HCT116 (cell line): ENCODE data around the gene GCNT1. TPM values are rescaled to one million over a fixed set of nuclear protein-coding genes. Genes with fewer than 3 reads are reported as not detected.
A peak's percentile ranks its signal among the peaks of the same experiment; 100 is the strongest.

Experiments used
- ATAC-seq: fragments of 200-7000 bp; cut with Tn5 transposase; 2 replicates; pipeline ENCODE4 v1.9.1; 2020; ENCODE audit warnings: mild to moderate bottlenecking, moderate library complexity
- Bru-seq: library from RNA; stranded (reverse); fragments of 400-500 nt; gene quantifications from one replicate; lab custom pipeline; 2021; lab: Mats Ljungman, UMichigan
- BruChase-seq, 2 experiments: library from RNA; stranded (reverse); fragments of 400-500 nt; gene quantifications; one replicate each; lab custom pipeline; 2021; lab: Mats Ljungman, UMichigan
- BruUV-seq: library from RNA; stranded (reverse); fragments of 400-500 nt; replicated peaks from 2 replicates; lab custom pipeline; 2021; lab: Mats Ljungman, UMichigan
- CTCF ChIA-PET: fragments of 300-600 bp; sonication (Branson Sonifier 250); formaldehyde crosslinking; loops from one replicate; lab custom pipeline; 2021; ENCODE audit warnings: antibody characterized with exemption; lab: Charles Lee
- POLR2A ChIA-PET: fragments of 300-600, 350-600 bp; sonication (Branson Sonifier 250); formaldehyde crosslinking; loops from one replicate; lab custom pipeline; 2021; ENCODE audit warnings: antibody characterized with exemption; lab: Charles Lee
- RAD21 ChIA-PET, 2 experiments: fragments of 300-600 bp; sonication (Branson Sonifier 250); formaldehyde crosslinking; loops; one replicate each; lab custom pipeline; 2023; ENCODE audit warnings: low total read pairs in 2 of 2; ENCODE audit not compliant: uncharacterized antibody in 2 of 2, unreplicated experiment in 2 of 2, low non-redundant PET in 1 of 2; lab: Charles Lee
- DNase-seq: peaks from one replicate; pipeline ENCODE4 v3.0.0-alpha.2; 2010; ENCODE audit warnings: low read depth, low spot score
- H2AFZ ChIP-seq: fragments of 200-600 bp; shearing (Covaris generic), sonication (generic); 2 replicates; pipeline ENCODE4 v1.6.1; 2017; ENCODE audit warnings: low read depth, mixed run types, mixed read lengths, antibody characterized with exemption, low read length; ENCODE audit not compliant: poor library complexity, severe bottlenecking
- H3K27ac ChIP-seq: 2 replicates; pipeline ENCODE4 v1.5.1; 2012; ENCODE audit warnings: low read depth, low read length
- H3K27me3 ChIP-seq: fragments of 200-600 bp; sonication (generic); 2 replicates; pipeline ENCODE4 v1.6.1; 2016; ENCODE audit warnings: mixed run types, low read length, mixed read lengths; ENCODE audit not compliant: insufficient read depth
- H3K36me3 ChIP-seq, 2 experiments: fragments of 200-500 bp in 1 of 2; fragments of 200-600 bp in 1 of 2; sonication (Bioruptor generic) in 1 of 2; sonication (generic) in 1 of 2; 2 replicates each; pipeline versions ENCODE4 v1.5.1 to v1.6.1; 2014 to 2016; ENCODE audit warnings: low read length in 2 of 2, inconsistent platforms in 1 of 2, mixed read lengths in 1 of 2, mixed run types in 1 of 2; ENCODE audit not compliant: insufficient read depth in 2 of 2, control insufficient read depth in 1 of 2
- H3K4me1 ChIP-seq, 2 experiments: fragments of 200-600 bp in 1 of 2; sonication (generic) in 1 of 2; 2 replicates each; pipeline versions ENCODE4 v1.5.1 to v1.6.1; 2012 to 2017; ENCODE audit warnings: low read length in 2 of 2, inconsistent platforms in 1 of 2, mild to moderate bottlenecking in 1 of 2, mixed read lengths in 1 of 2, mixed run types in 1 of 2, moderate library complexity in 1 of 2; ENCODE audit not compliant: insufficient read depth in 2 of 2, control insufficient read depth in 1 of 2
- H3K4me2 ChIP-seq: fragments of 200-600 bp; sonication (generic); 2 replicates; pipeline ENCODE4 v1.6.1; 2017; ENCODE audit warnings: mixed run types, low read length, mixed read lengths
- H3K4me3 ChIP-seq, 2 experiments: fragments of 200-600 bp in 1 of 2; sonication (generic) in 1 of 2; replicated peaks in 1 of 2; 2 replicates each; pipeline ENCODE4 v1.5.1; 2011 to 2016; ENCODE audit warnings: low read length in 2 of 2, control low read depth in 1 of 2, low read depth in 1 of 2, mild to moderate bottlenecking in 1 of 2, mixed read lengths in 1 of 2, mixed run types in 1 of 2
- H3K79me2 ChIP-seq: fragments of 200-600 bp; sonication (generic); 2 replicates; pipeline ENCODE4 v1.6.1; 2017; ENCODE audit warnings: mild to moderate bottlenecking, mixed run types, low read length, moderate library complexity, mixed read lengths; ENCODE audit not compliant: insufficient read depth
- H3K9ac ChIP-seq: fragments of 200-600 bp; sonication (generic); 2 replicates; pipeline ENCODE4 v1.6.1; 2016; ENCODE audit warnings: low read length, mixed read lengths
- H3K9me2 ChIP-seq: fragments of 200-600 bp; sonication (generic), shearing (Covaris generic); 2 replicates; pipeline ENCODE4 v1.6.1; 2017; ENCODE audit warnings: mixed run types, mild to moderate bottlenecking, moderate library complexity; ENCODE audit not compliant: insufficient read depth
- H3K9me3 ChIP-seq, 2 experiments: fragments of 200-500 bp in 1 of 2; fragments of 200-600 bp in 1 of 2; sonication (Bioruptor generic) in 1 of 2; sonication (generic) in 1 of 2; 2 replicates each; pipeline ENCODE4 v1.6.1; 2014 to 2017; ENCODE audit warnings: low read length in 2 of 2, mixed read lengths in 2 of 2, inconsistent platforms in 1 of 2, low read depth in 1 of 2, mild to moderate bottlenecking in 1 of 2, mixed run types in 1 of 2, moderate library complexity in 1 of 2; ENCODE audit not compliant: control insufficient read depth in 1 of 2, insufficient read depth in 1 of 2
- H4K20me1 ChIP-seq: fragments of 200-600 bp; sonication (generic), shearing (Covaris generic); 2 replicates; pipeline ENCODE4 v1.6.1; 2017; ENCODE audit warnings: mixed run types, mild to moderate bottlenecking, moderate library complexity; ENCODE audit not compliant: insufficient read depth
- CBX3 ChIP-seq: IDR thresholded peaks from 2 replicates; pipeline ENCODE4 v1.6.1; 2012; ENCODE audit warnings: low read depth
- EGR1 ChIP-seq: IDR thresholded peaks from 2 replicates; pipeline ENCODE4 v1.6.1; 2012; ENCODE audit warnings: low read depth
- EZH2 ChIP-seq: fragments of 200-600 bp; sonication (generic); IDR thresholded peaks from 2 replicates; pipeline ENCODE4 v1.6.1; 2017; ENCODE audit warnings: antibody characterized with exemption, mixed run types
- EZH2phosphoT487 ChIP-seq: fragments of 200-600 bp; IDR thresholded peaks from 2 replicates; pipeline ENCODE4 v1.6.1; 2018; ENCODE audit warnings: antibody characterized with exemption, borderline replicate concordance
- FOSL1 ChIP-seq: IDR thresholded peaks from 2 replicates; pipeline ENCODE4 v1.6.1; 2012; ENCODE audit warnings: low read depth
- POLR2A ChIP-seq: IDR thresholded peaks from 2 replicates; pipeline ENCODE4 v1.7.0; 2011; ENCODE audit warnings: borderline replicate concordance; ENCODE audit not compliant: insufficient read depth, insufficient read length; ENCODE audit errors: extremely low read depth
- POLR2AphosphoS5 ChIP-seq: IDR thresholded peaks from 2 replicates; pipeline ENCODE4 v1.6.1; 2011; ENCODE audit warnings: mild to moderate bottlenecking, low read depth, low read length, moderate library complexity
- RAD21 ChIP-seq: IDR thresholded peaks from 2 replicates; pipeline ENCODE4 v1.6.1; 2012; ENCODE audit warnings: low read depth, mild to moderate bottlenecking
- SIN3A ChIP-seq: IDR thresholded peaks from 2 replicates; pipeline ENCODE4 v1.6.1; 2012; ENCODE audit warnings: low read depth
- SP1 ChIP-seq: IDR thresholded peaks from 2 replicates; pipeline ENCODE4 v1.6.1; 2012; ENCODE audit warnings: low read depth
- TCF7L2 ChIP-seq: IDR thresholded peaks from 2 replicates; pipeline ENCODE4 v1.7.0; 2011; ENCODE audit warnings: borderline replicate concordance, inconsistent platforms; ENCODE audit not compliant: insufficient read depth, insufficient read length; ENCODE audit errors: extremely low read depth
- YY1 ChIP-seq: IDR thresholded peaks from 2 replicates; pipeline ENCODE4 v1.6.1; 2011; ENCODE audit warnings: low read length, low read depth, moderate library complexity, mild to moderate bottlenecking; ENCODE audit not compliant: insufficient replicate concordance; ENCODE audit errors: extremely low read depth
- ZNF274 ChIP-seq: fragments of 200-500 bp; sonication (Bioruptor generic); IDR thresholded peaks from 2 replicates; pipeline ENCODE4 v1.6.1; 2014; ENCODE audit warnings: mild to moderate bottlenecking, low read depth, low read length, inconsistent platforms
- intact Hi-C: fragments of 100-400 bp; cut with micrococcal nuclease; formaldehyde crosslinking; loops from 2 replicates; pipeline ENCODE4 v1.10.0; 2022
- long read RNA-seq: library from polyadenylated mRNA; unstranded; transcript quantifications from one replicate; pipeline ENCODE4 v2.0.0, GENCODE V29; 2021; ENCODE audit not compliant: unreplicated experiment
- polyA plus RNA-seq: library from polyadenylated mRNA; unstranded; fragments of >200 nt; gene quantifications from 2 replicates; pipeline ENCODE4 v1.2.1, GENCODE V29; 2012; ENCODE audit warnings: missing spikeins
- total RNA-seq: library from RNA; stranded (reverse); gene quantifications from one replicate; pipeline ENCODE4 v1.2.1, GENCODE V29; 2021; ENCODE audit not compliant: unreplicated experiment
- TF ChIP-seq, protein P1 (sequence below): IDR thresholded peaks from 2 replicates; pipeline ENCODE4 v1.6.1; 2012; ENCODE audit warnings: low read depth
- TF ChIP-seq, protein P2 (sequence below): IDR thresholded peaks from 2 replicates; pipeline ENCODE4 v1.6.1; 2012
- TF ChIP-seq, protein P3 (sequence below): IDR thresholded peaks from 2 replicates; pipeline ENCODE4 v1.6.1; 2012
- TF ChIP-seq, protein P4 (sequence below), 3 experiments: fragments of 200-600 bp in 1 of 3; sonication (generic) in 1 of 3; IDR thresholded peaks in 2 of 3; conservative IDR thresholded peaks in 1 of 3; 2 replicates each; pipeline ENCODE4 v1.5.1; 2012 to 2017; ENCODE audit warnings: low read depth in 2 of 3, low read length in 2 of 3, antibody characterized with exemption in 1 of 3, borderline replicate concordance in 1 of 3, control low read depth in 1 of 3, mild to moderate bottlenecking in 1 of 3, mixed read lengths in 1 of 3, mixed run types in 1 of 3, moderate library complexity in 1 of 3; ENCODE audit not compliant: insufficient read depth in 1 of 3

Gene GCNT1
- total RNA-seq (5.8 TPM), Bru-seq, nascent RNA (percentile 46 among the genes with signal in this experiment), BruChase-seq, experiment 1, labeled RNA remaining after a 6-hour chase (percentile 46 among the genes with signal in this experiment), BruChase-seq, experiment 2, labeled RNA remaining after a 2-hour chase (percentile 54 among the genes with signal in this experiment)
- 3.8 and 4.3 TPM in 2 replicates for polyA plus RNA-seq
- long read RNA-seq, full-length matches to known transcripts, result 8 of 9 reads
- long read RNA-seq, partial matches to known transcripts, result 0 of 9 reads
- long read RNA-seq, other reads (novel, unspliced or antisense), result 1 of 9 reads

DNA sequence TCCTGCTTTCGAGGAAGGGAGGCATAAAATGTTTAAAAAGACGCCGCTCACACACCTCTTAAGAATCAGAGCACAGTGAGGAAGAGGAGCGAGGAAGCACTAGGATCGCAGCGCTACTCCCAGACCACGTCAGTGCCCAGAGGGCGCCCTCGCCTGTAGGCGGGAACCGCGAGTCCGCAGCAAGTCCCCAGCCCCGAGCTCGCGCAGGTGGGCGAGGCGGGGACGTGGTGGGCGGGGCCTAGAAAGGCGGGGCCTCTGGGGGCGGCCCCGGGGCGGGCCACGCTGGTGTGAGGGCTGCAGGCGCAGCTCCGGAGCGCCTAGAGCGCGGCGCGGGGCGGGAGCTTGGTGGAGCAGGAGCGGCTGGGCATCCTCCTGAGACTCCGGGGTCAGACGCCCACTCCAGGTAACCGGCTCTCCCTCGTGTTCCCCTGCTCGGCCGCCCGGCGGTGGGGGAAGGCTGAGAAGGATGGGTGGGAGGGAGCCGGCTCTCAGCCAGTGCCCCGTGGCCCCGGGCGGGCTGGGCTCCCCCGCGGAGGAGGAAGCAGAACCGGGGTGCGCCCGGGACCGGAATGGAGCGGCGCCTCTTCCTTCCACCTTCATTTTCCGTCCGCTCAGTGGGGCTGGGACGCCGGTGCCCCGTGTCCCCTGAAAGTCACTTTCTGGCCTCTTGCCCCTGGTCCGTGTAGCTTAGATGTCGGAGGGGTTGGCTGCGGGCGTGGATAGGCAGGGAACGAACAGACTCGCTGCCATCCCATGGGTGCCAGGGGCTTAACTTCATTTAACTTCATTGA lies at the start of gene GCNT1:
Gene GCNT1 (plus strand): TSS at position 280 of the 791 bp plus-strand sequence. CDS start 43,200 bp downstream, outside the sequence.
- H2AFZ ChIP-seq, result peak within 1 kb of the TSS; percentile 93
- H3K36me3 ChIP-seq, result no peaks in the 10 kb centered on the region
- H4K20me1 ChIP-seq, result no peaks in the 10 kb centered on the region
- H3K9ac ChIP-seq, result peak within 1 kb of the TSS; percentile 77
- ATAC-seq (peak; percentile 93), DNase-seq (peak; percentile 85)
- intact Hi-C loops, result loop anchor here (5.0 kb wide), 1 partner anchor 67 kb away; the partner anchor contains the start of gene RFK
- H3K27ac ChIP-seq, result peak within 1 kb of the TSS; percentile 53
- BruUV-seq, result TSS peak; percentile 42
- H3K79me2 ChIP-seq, result no peaks in the 10 kb centered on the region
- POLR2A ChIA-PET, result no interaction called here
- CTCF ChIA-PET, result interaction anchor here (0.9 to 1.3 kb wide), 4 partner anchors 9 to 207 kb away, joined by 3 to 9 read pairs (median 4); no protein-coding TSS in a partner anchor
- TF ChIP-seq TCF7L2 (no peak), CBX3 (peak; percentile 87), POLR2AphosphoS5 (peak; percentile 92), EZH2 (no peak), FOSL1 (no peak), RAD21 (peak; percentile 54; the same call in 1 of the 2 replicates), SP1 (peak; percentile 64), EGR1 (peak; percentile 81), YY1 (peak; percentile 47), ZNF274 (no peak), EZH2phosphoT487 (no peak), POLR2A (no peak), SIN3A (peak; percentile 61; the same call in 1 of the 2 replicates)
- TF ChIP-seq, protein P1, sequence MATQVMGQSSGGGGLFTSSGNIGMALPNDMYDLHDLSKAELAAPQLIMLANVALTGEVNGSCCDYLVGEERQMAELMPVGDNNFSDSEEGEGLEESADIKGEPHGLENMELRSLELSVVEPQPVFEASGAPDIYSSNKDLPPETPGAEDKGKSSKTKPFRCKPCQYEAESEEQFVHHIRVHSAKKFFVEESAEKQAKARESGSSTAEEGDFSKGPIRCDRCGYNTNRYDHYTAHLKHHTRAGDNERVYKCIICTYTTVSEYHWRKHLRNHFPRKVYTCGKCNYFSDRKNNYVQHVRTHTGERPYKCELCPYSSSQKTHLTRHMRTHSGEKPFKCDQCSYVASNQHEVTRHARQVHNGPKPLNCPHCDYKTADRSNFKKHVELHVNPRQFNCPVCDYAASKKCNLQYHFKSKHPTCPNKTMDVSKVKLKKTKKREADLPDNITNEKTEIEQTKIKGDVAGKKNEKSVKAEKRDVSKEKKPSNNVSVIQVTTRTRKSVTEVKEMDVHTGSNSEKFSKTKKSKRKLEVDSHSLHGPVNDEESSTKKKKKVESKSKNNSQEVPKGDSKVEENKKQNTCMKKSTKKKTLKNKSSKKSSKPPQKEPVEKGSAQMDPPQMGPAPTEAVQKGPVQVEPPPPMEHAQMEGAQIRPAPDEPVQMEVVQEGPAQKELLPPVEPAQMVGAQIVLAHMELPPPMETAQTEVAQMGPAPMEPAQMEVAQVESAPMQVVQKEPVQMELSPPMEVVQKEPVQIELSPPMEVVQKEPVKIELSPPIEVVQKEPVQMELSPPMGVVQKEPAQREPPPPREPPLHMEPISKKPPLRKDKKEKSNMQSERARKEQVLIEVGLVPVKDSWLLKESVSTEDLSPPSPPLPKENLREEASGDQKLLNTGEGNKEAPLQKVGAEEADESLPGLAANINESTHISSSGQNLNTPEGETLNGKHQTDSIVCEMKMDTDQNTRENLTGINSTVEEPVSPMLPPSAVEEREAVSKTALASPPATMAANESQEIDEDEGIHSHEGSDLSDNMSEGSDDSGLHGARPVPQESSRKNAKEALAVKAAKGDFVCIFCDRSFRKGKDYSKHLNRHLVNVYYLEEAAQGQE, result no peak
- TF ChIP-seq, protein P2, sequence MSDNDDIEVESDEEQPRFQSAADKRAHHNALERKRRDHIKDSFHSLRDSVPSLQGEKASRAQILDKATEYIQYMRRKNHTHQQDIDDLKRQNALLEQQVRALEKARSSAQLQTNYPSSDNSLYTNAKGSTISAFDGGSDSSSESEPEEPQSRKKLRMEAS, result peak; percentile 93
- TF ChIP-seq, protein P3, sequence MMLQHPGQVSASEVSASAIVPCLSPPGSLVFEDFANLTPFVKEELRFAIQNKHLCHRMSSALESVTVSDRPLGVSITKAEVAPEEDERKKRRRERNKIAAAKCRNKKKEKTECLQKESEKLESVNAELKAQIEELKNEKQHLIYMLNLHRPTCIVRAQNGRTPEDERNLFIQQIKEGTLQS, result no peak
- TF ChIP-seq, protein P4, sequence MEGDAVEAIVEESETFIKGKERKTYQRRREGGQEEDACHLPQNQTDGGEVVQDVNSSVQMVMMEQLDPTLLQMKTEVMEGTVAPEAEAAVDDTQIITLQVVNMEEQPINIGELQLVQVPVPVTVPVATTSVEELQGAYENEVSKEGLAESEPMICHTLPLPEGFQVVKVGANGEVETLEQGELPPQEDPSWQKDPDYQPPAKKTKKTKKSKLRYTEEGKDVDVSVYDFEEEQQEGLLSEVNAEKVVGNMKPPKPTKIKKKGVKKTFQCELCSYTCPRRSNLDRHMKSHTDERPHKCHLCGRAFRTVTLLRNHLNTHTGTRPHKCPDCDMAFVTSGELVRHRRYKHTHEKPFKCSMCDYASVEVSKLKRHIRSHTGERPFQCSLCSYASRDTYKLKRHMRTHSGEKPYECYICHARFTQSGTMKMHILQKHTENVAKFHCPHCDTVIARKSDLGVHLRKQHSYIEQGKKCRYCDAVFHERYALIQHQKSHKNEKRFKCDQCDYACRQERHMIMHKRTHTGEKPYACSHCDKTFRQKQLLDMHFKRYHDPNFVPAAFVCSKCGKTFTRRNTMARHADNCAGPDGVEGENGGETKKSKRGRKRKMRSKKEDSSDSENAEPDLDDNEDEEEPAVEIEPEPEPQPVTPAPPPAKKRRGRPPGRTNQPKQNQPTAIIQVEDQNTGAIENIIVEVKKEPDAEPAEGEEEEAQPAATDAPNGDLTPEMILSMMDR (IDR thresholded peaks at IDR 0.05 in 2 of 3, conservative IDR thresholded peaks at IDR 0.05 in 1 of 3; ENCODE audit: borderline replicate concordance in 1 of 3, insufficient read depth in 1 of 3, low read depth in 2 of 3, low read length in 2 of 3), result peak; percentile 37 to 40 (median 39); a peak in 2 of 6 replicates
- no peaks in the 10 kb centered on the region for H3K9me2 ChIP-seq
- H3K9me3 ChIP-seq, result no peaks in the 10 kb centered on the region
- RAD21 ChIA-PET, result no interaction called here
- H3K4me3 ChIP-seq, result peak within 1 kb of the TSS; percentile 78 to 84
- H3K4me2 ChIP-seq, result peak within 1 kb of the TSS; percentile 98
- peaks cover 18 to 30% of the 10 kb centered on the region in 2 experiments; a peak in 3 of 4 replicates for H3K4me1 ChIP-seq
- H3K27me3 ChIP-seq, result no peaks in the 10 kb centered on the region
